HuH-7.5 (cell line): ENCODE results near the gene HNRNPU.
A peak's percentile ranks its signal among the peaks of the same experiment; 100 is the strongest.

ENCODE experiments used
- DNase-seq: peaks from one replicate; pipeline ENCODE4 v3.0.0; 2011; ENCODE audit warnings: low spot score

HNRNPU gene

DNA sequence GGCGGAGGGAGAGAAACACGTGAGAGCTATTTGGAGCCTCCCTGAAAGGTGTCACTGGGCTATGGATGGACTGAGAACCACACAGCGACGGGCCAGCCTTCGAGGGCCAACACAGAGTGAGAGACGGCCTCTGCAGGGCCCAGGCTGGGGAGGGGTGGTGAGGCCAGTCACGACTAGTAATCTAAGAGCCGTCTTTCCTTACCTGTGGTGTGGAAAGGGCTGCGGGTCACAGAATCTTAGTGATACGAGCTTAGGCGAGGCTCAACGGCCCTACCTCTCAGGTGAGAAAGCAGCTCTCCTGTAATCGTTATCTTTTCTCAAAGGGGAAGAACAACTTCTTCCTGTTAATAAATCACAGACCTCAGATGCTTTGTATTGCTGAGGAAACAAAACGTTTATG, 62.3 kb downstream of the HNRNPU start:
- no peak for DNase-seq

DNA sequence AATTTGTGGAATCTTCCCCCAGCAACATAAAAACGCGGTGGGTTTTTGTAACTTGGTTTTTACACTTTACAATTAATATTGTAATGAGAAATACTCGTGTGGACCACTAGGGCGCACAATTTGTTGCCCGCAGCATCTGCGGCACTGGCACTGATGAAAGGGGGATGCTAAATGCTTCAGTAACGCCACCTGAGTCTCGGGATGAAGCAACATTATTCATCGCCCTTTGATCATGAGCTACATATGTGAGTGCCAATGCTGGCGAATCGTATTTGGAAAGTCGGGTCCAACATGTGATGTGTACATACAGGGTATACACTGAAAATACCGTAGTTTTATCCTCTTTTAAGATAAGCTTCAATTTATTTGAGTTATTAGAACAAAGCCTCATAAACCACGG, 63.1 kb downstream of the HNRNPU start:
- DNase-seq: peak; percentile 59

DNA sequence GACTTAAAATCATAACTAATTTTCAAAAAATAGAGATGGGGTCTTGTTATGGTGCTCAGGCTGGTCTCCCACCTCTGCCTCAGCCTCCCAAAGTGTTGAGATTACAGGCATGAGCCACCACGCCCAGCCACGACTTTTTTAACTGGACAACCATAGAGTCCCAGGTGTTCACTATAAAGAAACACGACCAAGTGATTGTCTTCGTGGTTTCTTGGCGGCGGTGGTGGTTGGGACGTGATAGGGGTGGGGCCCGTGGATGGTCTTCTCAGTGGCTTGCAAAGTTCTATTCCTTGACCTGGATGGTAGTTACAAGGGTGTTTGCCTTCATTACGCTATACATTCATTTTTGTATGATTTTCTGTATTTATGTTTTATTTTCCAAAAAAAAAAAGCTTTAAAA, 63.5 kb downstream of the HNRNPU start:
- DNase-seq: no peak
